CD14-positive monocyte (primary cell): Measurements from ENCODE around the gene CENPF. TPM values are rescaled to one million over a fixed set of nuclear protein-coding genes. Genes with fewer than 3 reads are reported as not detected.

ENCODE experiments used
- DNase-seq, 3 donors: peaks; one replicate each; pipeline ENCODE4 v3.0.0-alpha.2; 2011 to 2022
- H2AFZ ChIP-seq: 2 replicates; pipeline ENCODE4 v1.6.0; 2012; ENCODE audit warnings: mild to moderate bottlenecking, low read depth, low read length, inconsistent platforms; ENCODE audit not compliant: insufficient read depth, poor library complexity, severe bottlenecking
- H3K27ac ChIP-seq, 2 donors: 1 replicate in 1 of 2; 2 replicates in 1 of 2; pipeline ENCODE4 v1.5.1; 2012 to 2013; ENCODE audit warnings: low read length in 2 of 2, control low read depth in 1 of 2, inconsistent platforms in 1 of 2, low read depth in 1 of 2, mild to moderate bottlenecking in 1 of 2
- H3K27me3 ChIP-seq, 2 donors: one replicate each; pipeline versions ENCODE4 v1.6.0 to v1.6.1; 2011 to 2013; ENCODE audit warnings: low read length in 2 of 2; ENCODE audit not compliant: control insufficient read depth in 2 of 2, insufficient read depth in 2 of 2
- H3K36me3 ChIP-seq, 2 donors: replicated peaks in 1 of 2; 1 replicate in 1 of 2; 2 replicates in 1 of 2; pipeline versions ENCODE4 v1.5.1 to v1.6.1; 2012 to 2013; ENCODE audit warnings: low read length in 2 of 2, control low read depth in 1 of 2, inconsistent platforms in 1 of 2, mild to moderate bottlenecking in 1 of 2; ENCODE audit not compliant: insufficient read depth in 2 of 2, control insufficient read depth in 1 of 2
- H3K4me1 ChIP-seq, 2 donors: 1 replicate in 1 of 2; 2 replicates in 1 of 2; pipeline versions ENCODE4 v1.5.1 to v1.6.1; 2012 to 2013; ENCODE audit warnings: low read length in 2 of 2, control low read depth in 1 of 2, inconsistent platforms in 1 of 2, mild to moderate bottlenecking in 1 of 2, moderate library complexity in 1 of 2; ENCODE audit not compliant: insufficient read depth in 2 of 2, control insufficient read depth in 1 of 2
- H3K4me2 ChIP-seq: replicated peaks from 2 replicates; pipeline ENCODE3; 2012; ENCODE audit warnings: low read length, moderate library complexity, mild to moderate bottlenecking; ENCODE audit not compliant: poor library complexity, severe bottlenecking; ENCODE audit errors: extremely low read depth
- H3K4me3 ChIP-seq, 3 experiments: fragments of 200-600 bp in 1 of 3; sonication (generic) in 1 of 3; replicated peaks in 1 of 3; 1 replicate in 2 of 3; 2 replicates in 1 of 3; pipeline ENCODE4 v1.5.1; 2011 to 2013; ENCODE audit warnings: low read length in 3 of 3, mild to moderate bottlenecking in 3 of 3, control low read depth in 2 of 3, low read depth in 2 of 3, inconsistent platforms in 1 of 3, moderate library complexity in 1 of 3
- H3K79me2 ChIP-seq: 2 replicates; pipeline ENCODE4 v1.6.0; 2012; ENCODE audit warnings: mild to moderate bottlenecking, control low read depth, inconsistent platforms, low read length, moderate library complexity; ENCODE audit not compliant: insufficient read depth
- H3K9ac ChIP-seq: 2 replicates; pipeline ENCODE4 v1.6.0; 2017; ENCODE audit warnings: low read length, mild to moderate bottlenecking; ENCODE audit not compliant: insufficient read depth, poor library complexity, severe bottlenecking
- H3K9me3 ChIP-seq, 2 donors: replicated peaks in 1 of 2; 1 replicate in 1 of 2; 2 replicates in 1 of 2; pipeline versions ENCODE4 v1.5.1 to v1.6.1; 2012 to 2013; ENCODE audit warnings: low read length in 2 of 2, control low read depth in 1 of 2; ENCODE audit not compliant: control insufficient read depth in 1 of 2, insufficient read depth in 1 of 2
- H4K20me1 ChIP-seq: 2 replicates; pipeline ENCODE4 v1.6.0; 2012; ENCODE audit warnings: mild to moderate bottlenecking, low read length, control low read depth, moderate library complexity; ENCODE audit not compliant: insufficient read depth
- H3K27ac Mint-ChIP-seq, 7 donors: one replicate each; pipeline ENCODE4 v1.8.0; 2020; ENCODE audit warnings: mild to moderate bottlenecking in 7 of 7, mixed read lengths in 7 of 7, moderate library complexity in 6 of 7, inconsistent platforms in 2 of 7
- H3K27me3 Mint-ChIP-seq, 3 donors: one replicate each; pipeline ENCODE4 v1.8.0; 2021 to 2022; ENCODE audit warnings: low read depth in 3 of 3, mild to moderate bottlenecking in 3 of 3, mixed read lengths in 3 of 3, moderate library complexity in 3 of 3, inconsistent platforms in 1 of 3
- H3K36me3 Mint-ChIP-seq, 2 donors: one replicate each; pipeline ENCODE4 v1.8.0; 2020; ENCODE audit warnings: mixed read lengths in 2 of 2, inconsistent platforms in 1 of 2, mild to moderate bottlenecking in 1 of 2
- H3K4me1 Mint-ChIP-seq: one replicate; pipeline ENCODE4 v1.8.0; 2020; ENCODE audit warnings: mild to moderate bottlenecking, mixed read lengths
- H3K4me3 Mint-ChIP-seq, 2 donors: one replicate each; pipeline ENCODE4 v1.8.0; 2020; ENCODE audit warnings: mild to moderate bottlenecking in 2 of 2, mixed read lengths in 2 of 2, moderate library complexity in 1 of 2
- H3K9me3 Mint-ChIP-seq, 7 donors: one replicate each; pipeline ENCODE4 v1.8.0; 2020 to 2022; ENCODE audit warnings: mixed read lengths in 7 of 7, mild to moderate bottlenecking in 6 of 7, moderate library complexity in 6 of 7, inconsistent platforms in 2 of 7
- CTCF ChIP-seq: fragments of 200-600 bp; IDR thresholded peaks from one replicate; pipeline ENCODE4 v1.8.0; 2022; ENCODE audit warnings: antibody characterized with exemption, mild to moderate bottlenecking
- WGBS: methylation state at CpG from one replicate; pipeline ENCODE4 v1.1.5; 2013; ENCODE audit warnings: missing lambda C conversion rate; ENCODE audit not compliant: insufficient coverage; 5-methylcytosine and 5-hydroxymethylcytosine counted together
- intact Hi-C, 2 donors: fragments of 100-400 bp; cut with micrococcal nuclease; formaldehyde crosslinking; loops; one replicate each; pipeline versions ENCODE4 v1.15.0 to v1.15.1; 2023
- polyA plus RNA-seq, 3 donors: library from polyadenylated mRNA; depleted of rRNA in 1 of 3; unstranded in 2 of 3; stranded (reverse) in 1 of 3; fragments of 300-500 nt in 2 of 3; fragments of >200 nt in 1 of 3; fragmentation: Illumina TruSeq in 2 of 3; gene quantifications; 1 replicate in 2 of 3; 2 replicates in 1 of 3; pipeline ENCODE4 v1.2.3, GENCODE V29; 2012 to 2021

CENPF gene
- polyA plus RNA-seq, 3 donors, result 0.01 to 0.29 TPM; not detected in 1

- Mint-ChIP-seq H3K36me3 (no peaks in the 10 kb centered on the region), H3K27me3 (peaks cover 0 to 2% (median 1%) of the 10 kb centered on the region in 3 donors), H3K4me1 (no peaks in the 10 kb centered on the region), H3K9me3 (peaks cover 2 to 12% (median 7%) of the 10 kb centered on the region in 7 donors), H3K27ac (no peak overlapping the region), H3K4me3 (no peak overlapping the region)
- Histone ChIP-seq H3K9ac (no peak overlapping the region), H3K4me1 (no peaks in the 10 kb centered on the region), H3K27me3 (no peaks in the 10 kb centered on the region), H3K27ac (no peak overlapping the region), H3K4me3 (no peak overlapping the region), H3K79me2 (no peaks in the 10 kb centered on the region), H3K4me2 (no peak overlapping the region), H3K9me3 (peaks cover 2 to 3% of the 10 kb centered on the region in 2 donors), H2AFZ (no peak overlapping the region), H4K20me1 (no peaks in the 10 kb centered on the region), H3K36me3 (no peaks in the 10 kb centered on the region)
- DNase-seq, result no peak
- 100% methylated on average over 1 of the region's 1 CpG for WGBS
- intact Hi-C loops, result no loop called here
- TF ChIP-seq CTCF, result no peak
Measured at GRCh38 chr1:214702556-214702955, 99.6 kb downstream of the CENPF start.

DNA sequence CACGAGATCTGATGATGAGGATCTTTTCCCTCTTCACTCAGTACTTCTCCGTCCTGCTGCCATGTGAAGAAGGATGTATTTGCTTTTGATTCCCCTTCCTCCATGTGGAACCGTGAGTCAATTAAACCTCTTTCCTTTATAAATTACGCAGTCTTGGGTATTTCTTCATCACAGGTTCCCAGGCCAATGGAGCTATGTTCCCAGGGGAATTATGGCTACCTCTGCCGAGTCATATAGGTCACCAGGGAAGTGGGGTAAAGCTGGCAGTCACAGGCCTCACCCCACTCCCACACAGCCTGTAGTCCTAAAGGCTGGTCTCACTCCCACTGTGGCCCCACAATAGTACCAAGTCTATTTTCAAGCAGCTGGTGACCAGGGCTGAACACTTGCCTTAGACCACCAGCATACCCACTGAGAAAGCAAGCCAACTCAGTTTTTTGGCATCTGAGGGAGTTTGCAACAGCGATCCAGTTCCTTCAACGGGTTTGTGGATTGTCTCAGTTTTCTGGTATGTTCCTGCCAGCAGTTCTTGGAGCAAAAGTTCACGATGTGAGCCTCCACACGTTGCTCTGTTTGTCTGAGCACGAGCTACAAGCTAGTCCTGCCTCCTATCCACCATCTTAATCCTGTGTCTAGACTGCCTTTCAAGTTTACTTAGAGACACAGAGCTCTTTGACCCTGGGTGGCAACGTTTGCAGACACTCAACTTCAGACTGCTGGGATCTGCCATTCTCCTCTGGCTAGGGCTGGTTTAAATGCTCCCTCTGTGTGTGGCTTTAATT is 104.5 kb downstream of the CENPF start:
- H3K4me1 ChIP-seq, result no peaks in the 10 kb centered on the region
- Mint-ChIP-seq H3K27me3 (peaks cover 0 to 3% (median 2%) of the 10 kb centered on the region in 3 donors), H3K36me3 (no peaks in the 10 kb centered on the region), H3K4me3 (no peak overlapping the region), H3K9me3 (peaks cover 0 to 11% (median 7%) of the 10 kb centered on the region in 7 donors), H3K27ac (no peak overlapping the region), H3K4me1 (no peaks in the 10 kb centered on the region)
- H3K4me3 ChIP-seq, result no peak overlapping the region
- no peaks in the 10 kb centered on the region for H3K36me3 ChIP-seq
- no peak for TF ChIP-seq CTCF
- no peak overlapping the region for H3K9ac ChIP-seq
- no peak for DNase-seq
- H3K27ac ChIP-seq, result no peak overlapping the region
- H3K4me2 ChIP-seq, result no peak overlapping the region
- H3K9me3 ChIP-seq, result peaks cover 3 to 4% of the 10 kb centered on the region in 2 donors
- H4K20me1 ChIP-seq, result no peaks in the 10 kb centered on the region
- no peak overlapping the region for H2AFZ ChIP-seq
- H3K79me2 ChIP-seq, result no peaks in the 10 kb centered on the region
- 100% methylated on average over 2 of the region's 11 CpGs for WGBS
- intact Hi-C loops, result no loop called here
- H3K27me3 ChIP-seq, result no peaks in the 10 kb centered on the region
